Measurements from ENCODE around the gene MGLL. TPM values are rescaled to one million over a fixed set of nuclear protein-coding genes. Genes with fewer than 3 reads are reported as not detected.

Gene MGLL
- total and polyA plus RNA-seq, 8 donors: 3.3 to 11.4 (median 6.6) TPM

- Histone ChIP-seq H3K9me3 (no peaks in the 10 kb centered on the region), H3K4me3 (no peak overlapping the region), H3K4me1 (no peaks in the 10 kb centered on the region), H3K36me3 (no peaks in the 10 kb centered on the region), H3K27ac (no peak overlapping the region), H3K27me3 (no peaks in the 10 kb centered on the region)
- FAIRE-seq: no peak
- WGBS, 2 donors: 76% methylated on average over 5 of the region's 5 CpGs
- ATAC-seq: no peak
- TF ChIP-seq, protein P1, sequence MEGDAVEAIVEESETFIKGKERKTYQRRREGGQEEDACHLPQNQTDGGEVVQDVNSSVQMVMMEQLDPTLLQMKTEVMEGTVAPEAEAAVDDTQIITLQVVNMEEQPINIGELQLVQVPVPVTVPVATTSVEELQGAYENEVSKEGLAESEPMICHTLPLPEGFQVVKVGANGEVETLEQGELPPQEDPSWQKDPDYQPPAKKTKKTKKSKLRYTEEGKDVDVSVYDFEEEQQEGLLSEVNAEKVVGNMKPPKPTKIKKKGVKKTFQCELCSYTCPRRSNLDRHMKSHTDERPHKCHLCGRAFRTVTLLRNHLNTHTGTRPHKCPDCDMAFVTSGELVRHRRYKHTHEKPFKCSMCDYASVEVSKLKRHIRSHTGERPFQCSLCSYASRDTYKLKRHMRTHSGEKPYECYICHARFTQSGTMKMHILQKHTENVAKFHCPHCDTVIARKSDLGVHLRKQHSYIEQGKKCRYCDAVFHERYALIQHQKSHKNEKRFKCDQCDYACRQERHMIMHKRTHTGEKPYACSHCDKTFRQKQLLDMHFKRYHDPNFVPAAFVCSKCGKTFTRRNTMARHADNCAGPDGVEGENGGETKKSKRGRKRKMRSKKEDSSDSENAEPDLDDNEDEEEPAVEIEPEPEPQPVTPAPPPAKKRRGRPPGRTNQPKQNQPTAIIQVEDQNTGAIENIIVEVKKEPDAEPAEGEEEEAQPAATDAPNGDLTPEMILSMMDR (IDR thresholded peaks at IDR 0.05): no peak
- intact Hi-C loops (cut with DNase I): no loop called here
- DNase-seq: no peak
These were observed 57.4 kb downstream of the MGLL start for GRCh38 chr3:127764841-127765362.

DNA sequence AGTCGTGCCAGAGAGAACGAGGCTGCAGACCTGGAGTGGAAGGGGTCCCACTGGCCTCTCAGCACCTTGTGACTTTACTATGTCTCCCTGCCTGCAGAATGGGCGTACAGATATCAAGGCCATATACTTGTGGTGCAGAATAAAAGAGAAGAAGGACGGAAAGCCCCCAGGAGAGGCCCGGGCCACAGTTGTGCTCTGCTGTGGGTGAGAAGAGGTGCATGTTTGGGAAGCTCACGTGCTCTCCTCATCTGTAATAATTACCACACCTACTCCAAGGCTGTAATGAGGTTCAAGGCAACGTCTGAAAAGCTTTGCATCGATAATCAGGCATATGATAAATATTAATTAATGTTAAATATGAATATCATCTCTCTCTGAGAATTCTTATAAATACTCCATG, 58.0 kb downstream of the MGLL start:
- no peak overlapping the region for H3K27ac ChIP-seq
- H3K27me3 ChIP-seq: no peaks in the 10 kb centered on the region
- H3K36me3 ChIP-seq: no peaks in the 10 kb centered on the region
- WGBS, 2 donors: 61 to 66% methylated on average over 8 of the region's 8 CpGs
- TF ChIP-seq, protein P1 (IDR thresholded peaks at IDR 0.05): no peak
- ATAC-seq (no peak), DNase-seq (no peak), FAIRE-seq (no peak)
- no peaks in the 10 kb centered on the region for H3K4me1 ChIP-seq
- H3K9me3 ChIP-seq: no peaks in the 10 kb centered on the region
- H3K4me3 ChIP-seq: no peak overlapping the region
- intact Hi-C loops (cut with DNase I): no loop called here

- Histone ChIP-seq H3K27me3 (no peaks in the 10 kb centered on the region), H3K36me3 (no peaks in the 10 kb centered on the region), H3K4me1 (no peaks in the 10 kb centered on the region), H3K27ac (no peak overlapping the region), H3K4me3 (no peak overlapping the region), H3K9me3 (no peaks in the 10 kb centered on the region)
- DNase-seq (no peak), FAIRE-seq (no peak), ATAC-seq (no peak)
- intact Hi-C loops (cut with DNase I): no loop called here
- WGBS, 2 donors: 67 to 73% methylated on average over 7 of the region's 7 CpGs
- TF ChIP-seq, protein P1 (IDR thresholded peaks at IDR 0.05): no peak
These were observed 58.5 kb downstream of the MGLL start for GRCh38 chr3:127763816-127764215.

DNA sequence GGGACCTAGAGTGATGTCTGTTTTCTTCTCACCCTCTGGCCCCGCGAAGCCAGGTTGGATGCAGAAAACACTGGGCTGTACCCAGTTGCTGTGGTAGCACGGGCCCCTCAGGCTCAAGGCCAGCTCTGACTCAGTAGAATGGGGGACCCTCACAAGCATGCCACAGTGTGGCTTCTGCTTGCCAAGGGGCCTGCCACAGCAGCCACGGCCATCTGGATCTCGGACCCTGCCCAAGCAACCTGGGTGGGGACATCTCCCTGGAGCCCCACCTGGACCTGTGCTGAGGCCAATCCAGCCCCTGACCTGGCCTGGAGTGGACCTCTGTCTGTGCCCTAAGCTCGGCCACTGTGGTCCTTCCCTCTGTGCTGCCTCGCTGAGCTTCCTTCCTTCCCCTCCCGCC, 59.0 kb downstream of the MGLL start:
- intact Hi-C loops (cut with DNase I): no loop called here
- no peaks in the 10 kb centered on the region for H3K4me1 ChIP-seq
- no peak overlapping the region for H3K4me3 ChIP-seq
- WGBS, 2 donors: 68 to 76% methylated on average over 8 of the region's 8 CpGs
- H3K27ac ChIP-seq: no peak overlapping the region
- H3K9me3 ChIP-seq: no peaks in the 10 kb centered on the region
- ATAC-seq: no peak
- FAIRE-seq: no peak
- H3K27me3 ChIP-seq: no peaks in the 10 kb centered on the region
- no peaks in the 10 kb centered on the region for H3K36me3 ChIP-seq
- DNase-seq: no peak
- TF ChIP-seq, protein P1 (IDR thresholded peaks at IDR 0.05): no peak

GRCh38 chr3:127762787-127763105, 59.6 kb downstream of the MGLL start:
- no peaks in the 10 kb centered on the region for H3K36me3 ChIP-seq
- DNase-seq (no peak), ATAC-seq (no peak), FAIRE-seq (no peak)
- H3K9me3 ChIP-seq: no peaks in the 10 kb centered on the region
- no peak overlapping the region for H3K27ac ChIP-seq
- H3K27me3 ChIP-seq: no peaks in the 10 kb centered on the region
- 42 to 71% methylated on average over 1 of the region's 1 CpG for WGBS, 2 donors
- TF ChIP-seq, protein P1 (IDR thresholded peaks at IDR 0.05): no peak
- H3K4me3 ChIP-seq: no peak overlapping the region
- no peaks in the 10 kb centered on the region for H3K4me1 ChIP-seq
- intact Hi-C loops (cut with DNase I): no loop called here

Data from pancreas (tissue), 10 donors.